Prostate gland (tissue), 2 donors: ENCODE data around the gene SFRP5.

Experiments
- POLR2A ChIP-seq: fragments of 450-650 bp; IDR thresholded peaks from one replicate; pipeline ENCODE4 v1.6.1; 2016; ENCODE audit warnings: antibody characterized with exemption, mild to moderate bottlenecking
- POLR2AphosphoS5 ChIP-seq: sonication (generic); formaldehyde crosslinking; IDR thresholded peaks from one replicate; pipeline ENCODE4 v1.6.1; 2017; ENCODE audit warnings: antibody characterized with exemption
- TF ChIP-seq, protein P1 (sequence below), 4 experiments: fragments of 200-600 bp in 2 of 4; fragments of 450-650 bp in 2 of 4; sonication (generic) in 2 of 4; IDR thresholded peaks; 1 replicate in 3 of 4; 2 replicates in 1 of 4; pipeline ENCODE4 v1.5.1; 2016 to 2019; ENCODE audit warnings: antibody characterized with exemption in 4 of 4, mild to moderate bottlenecking in 2 of 4, moderate library complexity in 2 of 4

DNA sequence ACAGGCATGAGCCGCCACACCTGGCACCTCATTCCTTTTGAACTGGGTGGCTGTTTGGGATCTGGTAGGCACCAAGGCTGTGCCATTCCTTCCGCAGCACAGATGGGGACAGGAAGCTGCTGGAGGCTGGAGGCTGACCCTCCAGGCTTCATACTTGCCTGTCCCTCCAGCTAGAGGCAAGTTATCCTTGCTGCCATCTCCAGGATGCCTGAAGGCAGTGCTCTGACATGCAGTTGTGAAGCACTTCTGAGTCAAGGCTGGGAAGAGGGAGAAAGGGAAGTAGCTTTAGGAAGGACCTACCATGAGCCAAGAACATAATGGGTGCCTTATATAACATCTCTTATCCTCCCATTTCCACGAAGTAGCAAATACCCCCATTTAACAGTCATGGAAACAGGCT, 48.8 kb downstream of the SFRP5 start:
- TF ChIP-seq, protein P1, sequence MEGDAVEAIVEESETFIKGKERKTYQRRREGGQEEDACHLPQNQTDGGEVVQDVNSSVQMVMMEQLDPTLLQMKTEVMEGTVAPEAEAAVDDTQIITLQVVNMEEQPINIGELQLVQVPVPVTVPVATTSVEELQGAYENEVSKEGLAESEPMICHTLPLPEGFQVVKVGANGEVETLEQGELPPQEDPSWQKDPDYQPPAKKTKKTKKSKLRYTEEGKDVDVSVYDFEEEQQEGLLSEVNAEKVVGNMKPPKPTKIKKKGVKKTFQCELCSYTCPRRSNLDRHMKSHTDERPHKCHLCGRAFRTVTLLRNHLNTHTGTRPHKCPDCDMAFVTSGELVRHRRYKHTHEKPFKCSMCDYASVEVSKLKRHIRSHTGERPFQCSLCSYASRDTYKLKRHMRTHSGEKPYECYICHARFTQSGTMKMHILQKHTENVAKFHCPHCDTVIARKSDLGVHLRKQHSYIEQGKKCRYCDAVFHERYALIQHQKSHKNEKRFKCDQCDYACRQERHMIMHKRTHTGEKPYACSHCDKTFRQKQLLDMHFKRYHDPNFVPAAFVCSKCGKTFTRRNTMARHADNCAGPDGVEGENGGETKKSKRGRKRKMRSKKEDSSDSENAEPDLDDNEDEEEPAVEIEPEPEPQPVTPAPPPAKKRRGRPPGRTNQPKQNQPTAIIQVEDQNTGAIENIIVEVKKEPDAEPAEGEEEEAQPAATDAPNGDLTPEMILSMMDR (IDR thresholded peaks at IDR 0.05): no peak
- TF ChIP-seq POLR2AphosphoS5 (no peak), POLR2A (no peak)
